Stimulated activated CD8-positive, alpha-beta memory T cell treated with anti-CD3 and anti-CD28 coated beads, Interleukin-15, amount 100 ng/mL, for 4 hours (primary cell): ENCODE results near the gene METTL16.
"Not testable (repeated sequence)": the region's sequence is repeated elsewhere in the genome, so short reads cannot be mapped to it uniquely, and the experiment has no call there.

Source experiments
- DNase-seq, 2 donors: peaks; one replicate each; pipeline ENCODE4 v3.0.0-alpha.2; 2020; ENCODE audit warnings: low read depth in 2 of 2

The METTL16 gene

GRCh38 chr17:2450016-2450650 is 61.6 kb downstream of the METTL16 start:
- DNase-seq: no peak

DNA sequence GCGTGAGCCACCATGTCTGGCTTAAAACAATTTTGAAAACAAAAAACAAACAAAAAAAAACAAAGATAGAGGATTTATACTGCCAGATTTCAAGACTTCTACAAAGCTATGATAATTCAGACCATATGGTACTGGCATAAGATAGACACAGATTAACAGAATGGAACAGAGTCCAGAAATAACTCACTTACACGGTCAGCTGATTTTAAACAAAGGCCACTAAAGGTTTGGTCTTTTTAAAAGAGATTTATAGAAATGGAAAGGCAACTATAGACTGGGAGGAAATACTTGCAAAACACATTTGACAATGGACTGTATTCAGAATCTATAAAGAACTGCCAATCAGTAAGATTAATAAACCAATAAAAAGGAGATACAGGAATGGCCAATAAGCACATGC is 62.2 kb downstream of the METTL16 start:
- DNase-seq: no peak

- DNase-seq: not testable (repeated sequence)
Observed at GRCh38 chr17:2447479-2447878, 64.2 kb downstream of the METTL16 start.

DNA sequence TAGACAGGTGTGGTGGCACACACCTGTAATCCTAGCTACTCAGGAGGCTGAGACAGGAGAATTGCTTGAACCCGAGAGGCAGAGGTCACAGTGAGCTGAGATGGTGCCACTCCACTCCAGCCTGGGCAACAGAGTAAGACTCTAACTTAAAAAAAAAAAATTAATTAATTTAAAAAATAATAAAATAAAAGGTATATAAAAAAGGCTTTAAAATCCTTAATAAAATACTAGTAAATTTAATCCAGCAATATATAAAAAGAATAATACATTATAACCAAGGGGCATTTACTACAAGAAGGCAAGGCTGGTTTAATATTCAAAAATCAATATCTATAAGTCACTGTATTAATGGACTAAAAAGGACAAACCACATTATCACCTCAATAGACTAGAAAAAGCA is 66.0 kb downstream of the METTL16 start:
- DNase-seq: no peak

DNA sequence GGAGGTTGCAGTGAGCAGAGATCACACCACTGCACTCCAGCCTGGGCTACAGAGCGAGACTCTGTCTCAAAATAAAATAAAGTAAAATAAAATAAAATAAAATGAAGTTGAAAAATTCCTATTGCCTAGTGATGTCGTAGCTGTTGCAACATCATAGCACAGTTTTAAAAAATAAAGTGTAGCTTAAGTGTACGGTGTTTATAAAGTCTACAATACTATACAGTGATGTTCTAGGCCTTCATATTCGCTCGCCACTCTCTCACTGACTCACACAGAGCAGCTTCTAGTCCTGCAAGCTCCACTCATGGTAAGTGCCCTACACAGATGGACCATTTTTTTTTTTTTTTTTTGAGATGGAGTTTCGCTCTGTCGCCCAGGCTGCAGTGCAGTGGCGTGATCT is 67.3 kb downstream of the METTL16 start:
- DNase-seq: no peak

GRCh38 chr17:2442166-2442565 is 69.5 kb downstream of the METTL16 start:
- no peak for DNase-seq

- DNase-seq: no peak
Observed at GRCh38 chr17:2440930-2441329, 70.8 kb downstream of the METTL16 start.

DNA sequence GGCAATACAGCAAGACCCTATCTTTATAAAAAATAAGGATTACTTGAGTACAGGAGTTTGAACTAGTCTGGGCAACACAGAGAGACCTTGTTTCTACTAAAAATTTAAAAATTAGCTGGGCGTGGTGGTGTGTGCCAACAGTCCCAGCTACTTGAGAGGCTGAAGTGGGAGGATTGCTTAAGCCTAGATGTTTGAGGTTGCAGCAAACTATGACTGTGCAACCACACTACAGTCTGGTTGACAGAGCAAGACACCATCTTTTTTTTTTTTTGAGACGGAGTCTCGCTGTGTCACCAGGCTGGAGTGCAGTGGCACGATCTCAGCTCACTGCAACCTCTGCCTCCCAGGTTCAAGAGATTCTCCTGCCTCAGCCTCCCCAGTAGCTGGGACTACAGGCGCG is 71.7 kb downstream of the METTL16 start:
- not testable (repeated sequence) for DNase-seq

DNA sequence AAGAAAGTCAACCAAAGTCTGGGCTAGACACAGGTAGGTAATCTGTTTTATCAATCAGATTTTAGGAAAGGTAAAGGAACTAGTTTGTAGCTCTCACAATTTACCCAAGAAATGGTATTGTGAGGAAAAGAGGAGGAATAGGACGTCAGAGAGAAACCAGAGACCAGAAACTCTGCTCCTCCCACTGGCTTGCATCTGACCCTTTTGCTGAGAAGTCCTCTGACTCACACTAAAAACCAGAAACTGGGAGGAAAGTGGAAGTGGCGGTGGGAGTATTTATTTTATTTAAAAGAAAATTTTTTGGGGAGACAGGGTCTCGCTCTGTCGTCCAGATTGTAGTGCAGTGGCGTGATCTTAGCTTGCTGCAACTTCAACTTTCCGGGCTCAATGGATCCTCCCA is 72.9 kb downstream of the METTL16 start:
- DNase-seq: no peak

GRCh38 chr17:2436316-2436905 is 75.3 kb downstream of the METTL16 start:
- DNase-seq: no peak

GRCh38 chr17:2435862-2436261 is 75.8 kb downstream of the METTL16 start:
- DNase-seq: no peak

GRCh38 chr17:2435181-2435741 is 76.4 kb downstream of the METTL16 start:
- DNase-seq: no peak

GRCh38 chr17:2433696-2434095 is 78.0 kb downstream of the METTL16 start:
- no peak for DNase-seq

- no peak for DNase-seq
Observed at GRCh38 chr17:2427910-2428309, 83.8 kb downstream of the METTL16 start.

- DNase-seq: no peak
Observed at GRCh38 chr17:2427215-2427614, 84.5 kb downstream of the METTL16 start.

DNA sequence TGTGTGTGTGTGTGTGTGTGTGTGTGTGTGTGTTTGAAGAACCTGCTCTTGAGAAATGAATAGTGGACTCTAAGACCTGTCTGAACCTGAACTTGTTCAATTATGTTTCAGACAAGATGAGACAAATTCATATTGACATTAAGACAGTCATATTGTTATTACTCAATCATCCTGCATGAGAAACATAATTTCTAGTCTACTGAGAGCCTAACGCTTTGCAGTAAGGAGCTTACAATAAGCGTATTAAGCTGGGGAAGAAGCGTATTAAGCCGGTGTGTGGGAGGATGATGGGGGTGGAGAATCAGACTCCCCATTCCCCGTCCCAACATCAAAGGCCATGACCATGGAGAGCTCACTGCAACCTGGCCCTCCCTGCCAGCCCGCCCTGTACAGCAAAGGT is 88.4 kb downstream of the METTL16 start:
- no peak for DNase-seq

DNA sequence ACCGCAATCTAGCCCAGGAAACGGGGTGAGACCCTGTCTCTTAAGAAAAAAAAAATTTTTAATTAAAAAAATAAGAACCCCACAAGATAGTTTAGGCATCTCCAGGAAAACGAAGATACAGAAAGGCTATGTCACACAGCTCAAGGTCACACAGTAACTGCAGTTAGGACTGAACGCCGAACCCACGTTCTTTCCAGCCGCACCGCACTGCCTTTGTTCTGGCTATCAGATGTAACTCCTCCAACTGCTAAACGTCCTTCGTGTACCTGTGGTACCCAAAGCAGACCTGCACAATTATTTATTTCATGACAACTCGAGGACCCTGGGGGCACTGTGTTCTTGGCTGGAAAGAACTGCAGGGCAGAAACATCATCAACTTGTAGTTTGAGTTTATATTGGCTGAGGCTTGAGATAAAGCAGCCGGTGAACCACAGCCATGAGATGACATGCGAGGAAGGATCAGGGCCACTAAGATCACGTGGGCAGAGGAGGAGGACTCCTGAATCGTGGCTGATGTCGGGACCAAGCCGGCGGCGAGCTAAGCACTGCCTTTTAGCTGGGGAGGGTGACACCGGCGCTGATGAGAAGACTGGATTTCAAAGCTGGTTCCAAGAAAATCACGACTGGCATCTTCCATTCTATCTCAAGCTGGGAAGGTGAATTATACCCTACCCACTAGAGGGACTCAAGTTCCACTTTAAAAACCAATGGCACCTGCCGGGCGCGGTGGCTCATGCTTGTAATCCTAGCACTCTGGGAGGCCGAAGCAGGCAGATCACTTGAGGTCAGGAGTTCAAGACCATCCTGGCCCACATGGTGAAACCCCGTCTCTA is 90.2 kb downstream of the METTL16 start:
- no peak for DNase-seq

GRCh38 chr17:2420176-2420575 is 91.5 kb downstream of the METTL16 start:
- no peak for DNase-seq

DNA sequence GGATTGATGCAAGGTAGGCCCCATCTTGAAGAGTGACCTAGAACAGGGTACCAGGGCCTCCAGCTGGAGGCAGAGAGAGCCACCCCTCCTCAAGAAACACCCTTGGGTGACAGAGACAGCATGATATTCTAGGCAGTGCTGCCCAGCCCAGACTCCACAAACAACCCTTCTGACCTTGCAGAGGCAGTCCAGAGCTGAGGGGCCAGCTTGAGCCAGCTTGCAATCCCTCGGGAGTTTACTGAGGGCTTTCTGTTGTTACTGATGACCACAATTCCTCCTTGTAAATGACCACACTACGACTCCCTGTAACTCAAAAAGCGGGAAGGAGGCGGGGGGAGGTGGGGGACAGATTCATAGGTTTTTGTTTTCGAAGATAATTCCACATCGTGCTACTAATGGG is 92.2 kb downstream of the METTL16 start:
- DNase-seq: no peak

DNA sequence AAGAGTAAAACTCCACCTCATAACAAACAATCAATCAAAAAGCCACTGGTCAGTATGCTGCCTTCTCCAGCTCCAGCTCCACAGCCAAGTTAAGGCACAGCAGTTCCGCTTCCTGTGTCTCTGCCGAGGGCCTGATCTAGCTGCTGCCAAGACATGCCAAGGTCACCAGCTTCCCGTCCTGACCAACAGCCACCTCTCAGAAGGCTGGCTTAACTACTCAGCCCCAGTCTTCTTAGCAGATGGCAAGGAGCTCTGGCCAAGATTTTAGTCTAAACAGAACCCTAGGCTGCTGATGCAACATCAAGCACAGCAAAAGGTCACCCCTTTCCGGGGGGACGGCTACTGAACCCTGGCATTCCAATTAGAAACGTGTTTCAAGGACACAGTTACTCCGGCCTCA is 93.1 kb downstream of the METTL16 start:
- no peak for DNase-seq

GRCh38 chr17:2416010-2416734 is 95.5 kb downstream of the METTL16 start:
- DNase-seq: peak; percentile 59 to 76

DNA sequence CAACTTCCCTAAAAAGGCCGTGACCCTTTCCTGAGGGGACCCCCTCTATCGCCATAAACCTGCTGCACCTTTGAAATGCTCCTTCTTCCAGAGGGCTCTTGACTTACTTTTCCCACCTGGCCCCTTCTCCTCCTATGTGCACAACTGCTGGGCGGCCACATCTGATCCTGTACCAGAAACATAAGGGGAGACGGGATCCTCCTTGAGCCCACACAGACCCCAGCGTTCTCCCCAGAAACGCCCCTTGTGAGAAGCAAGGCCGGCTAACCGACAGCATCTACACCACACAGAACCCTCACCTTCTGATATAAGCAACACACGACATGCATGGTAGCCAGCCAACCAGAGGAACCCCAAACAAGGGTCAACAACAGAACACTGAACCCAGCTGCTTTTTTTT is 96.6 kb downstream of the METTL16 start:
- no peak for DNase-seq
